Keratinocyte (primary cell): ENCODE measurements around the gene KCTD1.

Experiments used
- CTCF ChIP-seq, 3 experiments: IDR thresholded peaks in 1 of 3; conservative IDR thresholded peaks in 1 of 3; optimal IDR thresholded peaks in 1 of 3; 2 replicates in 2 of 3; 3 replicates in 1 of 3; pipeline versions ENCODE3 to v1.5.1; 2011; ENCODE audit warnings: low read length in 3 of 3, mild to moderate bottlenecking in 3 of 3, moderate library complexity in 2 of 3, control low read depth in 1 of 3, inconsistent platforms in 1 of 3; ENCODE audit not compliant: insufficient read depth in 2 of 3; ENCODE audit errors: extremely low read depth in 1 of 3
- EZH2 ChIP-seq: IDR thresholded peaks from one replicate; pipeline ENCODE4 v1.6.1; 2012; ENCODE audit warnings: inconsistent platforms, mild to moderate bottlenecking, low read length, moderate library complexity

- no peak for TF ChIP-seq CTCF (optimal IDR thresholded peaks at IDR 0.05 in 1 of 3, IDR thresholded peaks at IDR 0.05 in 1 of 3, conservative IDR thresholded peaks at IDR 0.05 in 1 of 3; ENCODE audit: extremely low read depth in 1 of 3, insufficient read depth in 2 of 3, low read length in 3 of 3)
- no peak for TF ChIP-seq EZH2
Observed at GRCh38 chr18:26471826-26472225, 76.5 kb downstream of the KCTD1 start.
